ENCODE results near the gene SKP2.

GRCh38 chr5:36128795-36129194 is 23.1 kb upstream of the SKP2 start:
- TF ChIP-seq CTCF (IDR thresholded peaks at IDR 0.05) (no peak), POLR2AphosphoS5 (IDR thresholded peaks at IDR 0.05; ENCODE audit: low read depth, low read length) (no peak), TCF7L2 (IDR thresholded peaks at IDR 0.05; ENCODE audit: low read depth, low read length) (no peak), REST (IDR thresholded peaks at IDR 0.05; ENCODE audit: insufficient read depth in 1 of 2, low read depth in 2 of 2, low read length in 1 of 2) (no peak)
